Stimulated activated CD8-positive, alpha-beta memory T cell treated with anti-CD3 and anti-CD28 coated beads, Interleukin-4, amount 100 ng/mL, for 48 hours (primary cell): ENCODE results near the gene PPP1R14D.
A peak's percentile ranks its signal among the peaks of the same experiment; 100 is the strongest.

Experiments used
- DNase-seq: peaks from one replicate; pipeline ENCODE4 v3.0.0-alpha.2; 2020

Gene PPP1R14D

GRCh38 chr15:40815042-40815698 is 13.3 kb downstream of the PPP1R14D start:
- no peak for DNase-seq

DNA sequence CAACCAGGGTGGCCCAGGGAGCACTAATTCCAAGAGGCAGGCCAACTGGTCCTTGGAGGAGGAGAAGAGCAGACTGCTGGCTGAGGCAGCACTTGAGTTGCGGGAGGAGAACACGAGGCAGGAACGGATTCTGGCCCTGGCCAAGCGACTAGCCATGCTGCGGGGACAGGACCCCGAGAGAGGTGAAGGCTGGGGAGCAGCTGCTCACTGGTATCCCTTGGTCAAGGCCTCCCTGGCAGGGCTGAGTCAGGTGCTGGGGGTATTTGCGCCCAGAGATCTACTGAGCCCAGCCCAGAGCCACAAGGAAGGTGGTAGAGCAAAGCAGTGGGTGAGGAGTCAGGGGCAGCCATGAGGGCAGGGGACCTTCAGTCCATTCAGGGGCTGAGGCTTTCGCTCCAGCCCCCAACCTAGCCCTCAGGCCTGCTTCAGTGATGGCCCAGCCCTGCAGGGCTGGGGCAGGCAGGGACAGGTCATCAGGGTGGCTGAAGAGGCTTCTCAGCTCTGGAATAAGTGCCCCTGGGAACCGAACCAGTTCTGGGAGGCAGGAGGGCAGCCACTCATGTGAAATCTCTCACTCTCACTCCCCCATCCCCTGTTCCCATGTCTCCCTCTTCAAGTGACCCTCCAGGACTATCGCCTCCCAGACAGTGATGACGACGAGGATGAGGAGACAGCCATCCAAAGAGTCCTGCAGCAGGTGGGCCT is 15.6 kb downstream of the PPP1R14D start:
- no peak for DNase-seq

GRCh38 chr15:40808861-40809450 is 19.6 kb downstream of the PPP1R14D start:
- no peak for DNase-seq

DNA sequence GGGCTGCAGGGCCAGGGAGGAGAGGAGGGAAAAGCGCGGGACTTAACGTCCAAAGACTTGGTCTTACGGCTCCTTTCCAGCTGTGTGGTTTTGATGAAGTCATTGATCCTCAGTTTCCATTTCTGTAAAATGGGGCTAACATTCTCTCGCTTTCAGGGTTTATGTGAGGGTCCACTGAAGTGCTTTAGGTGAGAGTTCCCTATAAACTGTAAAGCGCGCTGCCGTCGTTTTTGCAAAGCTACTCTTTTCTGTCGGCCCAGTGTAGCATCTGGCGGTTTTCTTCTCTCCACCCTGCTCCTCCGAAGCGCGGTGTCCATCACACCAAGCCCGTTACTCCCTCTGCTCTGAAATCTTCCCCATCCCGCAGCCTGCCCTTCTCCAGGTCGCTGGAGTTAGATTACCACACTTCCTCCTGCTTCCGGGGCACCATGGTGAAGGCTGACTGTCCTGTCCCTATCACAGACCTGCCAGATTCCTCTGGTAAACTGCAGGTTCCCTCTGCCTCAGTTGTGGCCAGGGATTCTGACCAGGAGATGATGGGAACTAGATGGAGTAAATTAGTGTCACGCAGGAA is 20.5 kb downstream of the PPP1R14D start:
- no peak for DNase-seq

DNA sequence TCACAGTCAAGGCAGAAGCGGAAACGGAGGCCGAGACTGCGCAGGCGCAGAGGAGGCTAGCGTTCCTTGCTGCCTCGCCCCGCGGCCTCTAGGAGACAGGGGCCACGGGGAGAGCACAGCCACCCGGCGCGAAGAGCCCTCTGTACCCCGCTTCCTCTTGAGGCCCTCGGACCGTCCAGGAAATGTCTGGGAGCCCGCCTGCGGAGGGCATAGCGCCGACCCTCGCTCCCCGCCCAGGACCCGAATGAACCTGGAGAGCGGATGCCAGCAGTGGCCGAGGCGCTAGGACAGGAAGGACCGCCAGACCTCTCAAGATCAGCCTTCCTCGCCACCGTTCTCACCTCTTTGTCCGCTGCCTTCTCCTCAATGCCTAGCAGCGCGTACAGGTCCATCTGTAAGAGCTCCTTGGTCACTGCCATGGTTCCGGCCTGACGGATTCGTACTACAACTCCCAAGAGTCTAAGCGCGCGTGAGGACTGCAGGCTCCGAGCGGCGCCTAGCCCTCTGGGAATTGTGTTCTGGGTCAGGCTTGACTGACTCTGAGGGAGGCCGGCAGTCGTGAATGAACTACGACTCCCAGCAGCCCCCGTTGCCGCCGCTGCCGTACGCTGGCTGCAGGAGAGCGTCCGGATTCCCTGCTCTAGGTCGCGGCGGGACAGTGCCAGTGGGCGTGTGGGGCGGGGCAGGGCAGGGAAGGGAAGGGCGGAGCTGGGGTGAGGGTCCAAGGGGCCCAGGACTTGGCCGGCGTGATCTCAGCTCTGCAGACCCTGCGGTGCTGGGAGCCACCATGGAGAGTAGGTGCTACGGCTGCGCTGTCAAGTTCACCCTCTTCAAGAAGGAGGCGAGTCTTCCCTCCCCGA is 21.2 kb downstream of the PPP1R14D start, which contains the start of the genes DNAJC17 and ZFYVE19:
Gene DNAJC17 (minus strand): TSS at position 446 of the 860 bp plus-strand sequence. CDS start 27 bp downstream, at position 419.
Gene ZFYVE19 (plus strand): TSS at position 62 of the 860 bp plus-strand sequence. CDS start 501 bp downstream, at position 563.
- DNase-seq, result peak; percentile 97

- no peak for DNase-seq
These were observed 21.9 kb downstream of the PPP1R14D start for GRCh38 chr15:40806672-40807027.

DNA sequence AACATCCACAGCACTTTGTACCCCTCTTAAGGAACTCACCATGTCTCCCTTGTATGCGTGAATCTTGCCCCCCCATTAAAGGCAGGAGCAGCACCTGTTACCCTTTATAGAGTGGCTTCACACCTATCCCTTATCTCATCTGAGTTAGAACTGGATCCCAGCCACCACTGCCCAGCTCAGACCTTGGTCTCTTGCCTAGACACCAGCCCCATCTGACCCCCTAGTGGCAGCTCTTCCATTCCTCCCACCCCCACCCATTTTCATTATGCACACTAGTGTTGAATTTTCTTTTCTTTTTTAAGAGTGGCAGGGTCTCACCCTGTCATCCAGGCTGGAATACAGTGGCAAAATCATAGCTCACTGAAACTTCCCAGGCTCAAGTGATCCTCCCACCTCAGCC is 24.8 kb downstream of the PPP1R14D start:
- no peak for DNase-seq

- no peak for DNase-seq
These were observed 25.4 kb downstream of the PPP1R14D start for GRCh38 chr15:40803076-40803475.

DNA sequence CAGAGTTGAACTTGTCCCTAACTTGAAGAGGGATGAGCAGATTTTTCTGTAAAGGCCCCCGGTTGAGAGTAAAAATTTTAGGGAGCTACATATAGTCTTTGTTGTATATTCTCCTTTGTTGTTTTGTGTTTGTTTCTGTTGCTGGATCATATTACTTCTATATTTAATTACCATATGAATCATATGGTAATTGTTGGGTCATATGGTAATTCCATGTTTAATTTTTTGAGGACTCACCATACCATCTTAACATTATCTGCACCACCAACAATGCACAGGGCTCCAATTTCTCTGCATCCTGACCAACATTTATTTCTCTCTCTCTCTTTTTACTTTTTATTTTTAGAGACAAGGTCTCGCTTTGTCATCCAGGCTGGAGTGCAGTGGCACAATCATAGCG is 29.0 kb downstream of the PPP1R14D start:
- DNase-seq, result no peak

GRCh38 chr15:40796512-40796911 is 32.0 kb downstream of the PPP1R14D start:
- no peak for DNase-seq

GRCh38 chr15:40796041-40796440 is 32.5 kb downstream of the PPP1R14D start:
- DNase-seq, result no peak

- DNase-seq, result peak; percentile 59
These were observed 35.1 kb downstream of the PPP1R14D start for GRCh38 chr15:40793216-40793989.

- no peak for DNase-seq
These were observed 36.1 kb downstream of the PPP1R14D start for GRCh38 chr15:40792394-40792793.

DNA sequence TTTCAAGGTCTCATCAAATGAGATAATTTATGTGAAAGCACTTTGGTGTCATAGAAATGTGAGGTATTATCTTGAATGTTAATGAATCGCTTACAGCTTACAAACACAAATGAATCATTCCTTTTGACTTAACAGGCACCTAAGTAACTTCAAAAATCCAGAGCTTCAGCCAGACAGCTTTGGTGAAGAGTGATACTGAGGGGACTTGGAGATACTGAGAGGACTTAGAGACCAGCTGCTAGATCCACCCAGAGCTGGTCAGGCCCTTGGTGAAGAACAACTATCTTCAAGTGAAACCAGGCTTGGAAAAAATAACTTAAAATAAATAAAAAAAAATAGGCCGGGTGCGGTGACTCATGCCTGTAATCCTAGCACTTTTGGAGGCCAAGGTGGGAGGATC is 37.8 kb downstream of the PPP1R14D start:
- no peak for DNase-seq

- DNase-seq, result no peak
These were observed 38.5 kb downstream of the PPP1R14D start for GRCh38 chr15:40789999-40790398.

DNA sequence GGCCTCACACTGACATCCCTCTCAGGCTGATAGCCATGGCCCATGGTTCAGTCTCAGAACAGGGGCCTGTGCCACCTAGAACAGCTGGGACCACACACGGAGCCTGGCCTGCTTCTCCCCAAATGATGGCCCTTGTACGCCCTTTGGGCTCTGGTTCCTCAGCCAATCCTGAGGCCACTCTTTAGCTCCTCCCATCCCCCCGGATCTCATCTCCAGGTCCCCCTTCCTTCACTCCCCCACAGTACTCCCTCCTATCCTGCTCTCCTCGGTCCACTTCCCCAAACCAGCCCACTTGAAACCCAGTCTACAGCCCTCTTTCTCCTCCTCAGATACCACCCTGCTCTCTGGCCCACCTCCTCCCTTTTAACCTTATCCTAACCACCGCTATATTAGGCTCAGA is 39.4 kb downstream of the PPP1R14D start:
- DNase-seq, result no peak

GRCh38 chr15:40787991-40788390 is 40.5 kb downstream of the PPP1R14D start:
- no peak for DNase-seq

- DNase-seq, result peak; percentile 79
These were observed 41.1 kb downstream of the PPP1R14D start for GRCh38 chr15:40787344-40787841.

DNA sequence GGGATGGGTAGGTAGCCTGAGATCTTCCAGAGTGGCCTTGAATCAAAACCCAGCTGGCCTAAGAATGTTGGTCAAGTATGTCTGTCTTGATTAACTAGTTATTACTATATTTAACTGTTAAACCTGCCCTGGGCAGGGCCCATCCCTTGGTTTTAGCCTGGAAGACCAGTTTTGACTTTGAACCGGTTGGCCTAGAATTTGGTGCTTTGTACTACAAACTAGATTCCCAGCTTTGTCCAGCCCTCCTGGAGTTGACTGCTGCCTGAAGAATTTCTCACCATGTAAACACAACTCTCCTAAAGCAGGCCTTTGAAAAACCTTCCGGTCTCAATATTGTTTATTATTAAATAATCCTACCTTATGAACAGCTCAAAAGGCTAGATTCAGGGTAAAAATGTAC is 42.7 kb downstream of the PPP1R14D start:
- DNase-seq, result no peak

- DNase-seq, result no peak
These were observed 43.3 kb downstream of the PPP1R14D start for GRCh38 chr15:40785164-40785563.

GRCh38 chr15:40782609-40783227 is 45.8 kb downstream of the PPP1R14D start:
- DNase-seq, result peak; percentile 86
